Urinary bladder (tissue), 4 donors: ENCODE results near the gene ZNF638. TPM values are rescaled to one million over a fixed set of nuclear protein-coding genes. Genes with fewer than 3 reads are reported as not detected.

ENCODE experiments used
- DNase-seq: peaks from one replicate; pipeline ENCODE4 v3.0.0-alpha.2; 2015; ENCODE audit errors: extremely low spot score
- H3K27ac ChIP-seq: one replicate; pipeline ENCODE4 v1.5.1; 2013; ENCODE audit warnings: low read depth, mild to moderate bottlenecking, moderate library complexity
- H3K36me3 ChIP-seq: one replicate; pipeline ENCODE4 v1.6.1; 2013; ENCODE audit warnings: mild to moderate bottlenecking, moderate library complexity; ENCODE audit not compliant: insufficient read depth
- H3K4me1 ChIP-seq: one replicate; pipeline ENCODE4 v1.6.1; 2013; ENCODE audit warnings: mild to moderate bottlenecking, moderate library complexity; ENCODE audit not compliant: insufficient read depth
- H3K4me3 ChIP-seq: one replicate; pipeline ENCODE4 v1.5.1; 2013; ENCODE audit warnings: low read depth, low read length
- WGBS: extraction: QIAGEN DNeasy Blood & Tissue Kit; methylation state at CpG from one replicate; pipeline ENCODE4 v1.1.7; 2013; 5-methylcytosine and 5-hydroxymethylcytosine counted together
- polyA plus RNA-seq: library from polyadenylated mRNA; stranded (reverse); fragments of 200-250 nt; gene quantifications from one replicate; pipeline ENCODE4 v1.2.3, GENCODE V29; 2013
- small RNA-seq: library from RNA; depleted of rRNA; stranded (forward); fragments of <200 nt; gene quantifications from one replicate; pipeline ENCODE3, GENCODE V24; 2014
- total RNA-seq: library from RNA; depleted of rRNA; stranded (reverse); fragments of >200 nt; gene quantifications from one replicate; pipeline ENCODE4 v1.2.3, GENCODE V29; 2014
- donor health status: healthy with polysubstance abuse.
- donor health status: healthy.

The ZNF638 gene
- total and polyA plus RNA-seq, 2 donors = 69.3 to 492 TPM

DNA sequence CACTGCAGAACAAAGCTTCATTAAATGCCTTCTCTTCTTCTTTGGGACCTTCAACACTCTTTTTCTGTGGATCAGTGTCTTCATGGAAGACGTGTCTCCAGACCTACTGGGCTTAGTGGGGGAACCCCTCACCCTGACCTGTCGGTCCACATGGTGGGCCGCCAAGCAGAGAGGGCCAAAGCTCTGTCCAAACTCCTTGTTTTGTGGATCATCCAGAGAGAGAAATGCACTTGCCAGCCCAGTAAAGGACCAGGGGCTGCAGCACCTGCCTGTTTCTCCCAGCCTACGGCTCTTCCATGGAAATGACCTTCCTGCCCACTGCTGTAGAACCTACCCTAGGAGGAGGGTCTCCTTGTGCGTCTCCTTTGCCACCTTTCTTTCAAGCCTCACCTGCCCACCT, 147.7 kb downstream of the ZNF638 start:
- Histone ChIP-seq H3K4me3 (no peak overlapping the region), H3K27ac (no peak overlapping the region), H3K36me3 (no peaks in the 10 kb centered on the region), H3K4me1 (no peaks in the 10 kb centered on the region)
- WGBS = 95% methylated on average over 5 of the region's 5 CpGs
- no peak for DNase-seq

DNA sequence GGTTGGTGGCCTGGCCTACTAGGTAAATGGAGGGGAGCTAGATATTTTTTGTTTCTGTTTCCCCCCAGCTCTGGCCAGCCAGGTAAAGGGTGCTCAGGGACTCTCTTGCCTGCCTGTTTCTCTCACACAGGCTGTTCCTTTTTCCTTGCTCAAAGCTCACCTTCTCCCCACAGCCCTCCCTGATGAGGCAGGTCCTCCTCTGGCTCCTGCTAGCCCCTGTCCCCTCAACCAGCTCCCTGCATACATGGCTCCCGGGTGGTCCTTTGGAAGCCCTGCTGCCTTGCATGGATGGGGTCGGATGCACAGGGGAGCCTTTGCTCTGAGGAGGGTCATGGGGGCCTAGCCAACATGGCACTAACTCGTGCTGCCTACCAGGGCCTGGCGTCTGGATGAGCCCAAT, 149.5 kb downstream of the ZNF638 start:
- Histone ChIP-seq H3K4me3 (no peak overlapping the region), H3K36me3 (no peaks in the 10 kb centered on the region), H3K4me1 (no peaks in the 10 kb centered on the region), H3K27ac (no peak overlapping the region)
- 91% methylated on average over 4 of the region's 4 CpGs for WGBS
- no peak for DNase-seq

DNA sequence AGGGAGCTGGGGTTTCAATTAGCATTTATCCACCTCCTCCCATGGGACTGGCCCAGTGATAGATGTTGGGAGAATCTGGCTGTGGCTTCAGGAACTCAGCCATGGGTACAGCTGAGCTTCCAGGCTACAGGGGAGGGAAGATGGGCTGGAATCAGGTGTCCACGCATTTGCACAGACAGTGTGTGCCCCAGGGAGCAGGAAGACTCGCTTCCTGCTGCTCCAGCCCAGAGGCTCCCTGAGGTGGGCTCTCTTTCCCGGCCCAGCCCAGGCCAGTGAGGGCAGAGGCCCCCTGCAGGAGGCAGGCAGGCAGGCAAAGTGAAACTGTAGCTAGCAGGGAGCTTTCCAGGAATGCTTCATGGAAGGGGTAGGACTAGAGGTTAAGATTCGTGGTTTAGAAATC, 150.5 kb downstream of the ZNF638 start:
- H3K4me3 ChIP-seq = no peak overlapping the region
- no peak overlapping the region for H3K27ac ChIP-seq
- WGBS = 64% methylated on average over 4 of the region's 4 CpGs
- DNase-seq = no peak
- no peaks in the 10 kb centered on the region for H3K36me3 ChIP-seq
- H3K4me1 ChIP-seq = no peaks in the 10 kb centered on the region

DNA sequence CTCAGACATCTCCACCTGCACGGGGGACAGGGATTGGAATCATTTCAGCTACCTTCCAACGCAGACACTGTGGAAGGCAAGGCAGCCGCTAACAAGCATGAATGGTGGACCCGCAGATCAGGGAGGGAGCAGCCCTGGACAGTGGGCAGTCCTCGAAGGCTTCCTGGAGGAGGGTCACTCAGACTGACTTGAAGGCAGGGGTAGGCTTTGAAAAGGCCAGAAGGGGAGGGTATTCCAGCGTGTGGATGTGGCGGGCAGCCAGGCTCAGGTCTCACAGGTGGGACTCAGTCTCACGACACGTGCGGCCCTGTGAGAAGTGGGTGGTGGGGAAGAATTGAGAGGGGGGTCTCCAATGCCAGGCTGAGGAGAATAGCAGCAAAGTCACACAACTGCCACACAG, 151.7 kb downstream of the ZNF638 start:
- Histone ChIP-seq H3K27ac (no peak overlapping the region), H3K4me1 (no peaks in the 10 kb centered on the region), H3K36me3 (no peaks in the 10 kb centered on the region), H3K4me3 (no peak overlapping the region)
- WGBS = 96% methylated on average over 10 of the region's 10 CpGs
- DNase-seq = no peak

DNA sequence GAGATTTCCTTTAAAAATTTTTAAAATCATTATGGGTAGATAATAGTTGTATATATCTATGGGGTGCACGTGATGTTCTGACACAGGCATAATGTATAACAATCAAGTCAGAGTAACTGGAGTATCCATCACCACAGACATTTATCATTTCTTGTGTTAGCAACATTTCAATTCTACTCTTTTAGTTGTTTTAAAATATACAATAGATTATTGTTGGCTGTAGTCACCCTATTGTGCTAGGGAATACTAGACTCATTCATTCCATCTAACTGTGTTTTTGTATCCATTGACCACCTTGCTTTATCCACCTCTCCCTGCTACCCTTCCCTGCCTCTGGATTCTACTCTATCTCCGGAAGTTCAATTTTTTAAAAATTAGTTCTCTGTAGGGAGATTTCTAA, 152.8 kb downstream of the ZNF638 start:
- no peak overlapping the region for H3K4me3 ChIP-seq
- DNase-seq = no peak
- H3K36me3 ChIP-seq = no peaks in the 10 kb centered on the region
- no peaks in the 10 kb centered on the region for H3K4me1 ChIP-seq
- H3K27ac ChIP-seq = no peak overlapping the region
- WGBS = 92% methylated on average over 2 of the region's 2 CpGs

Small RNA genes within 50 kb of the gene (small RNA-seq; reads per million reads assigned to genes)
- not detected for gene RNU6-105P

Other genes with a start within 250 kb of the ZNF638 start
- 56.2 TPM for gene MCEE, start 201.6 kb upstream of the ZNF638 start, total RNA-seq
- 20.9 TPM for gene MCEE, start 201.6 kb upstream of the ZNF638 start, polyA plus RNA-seq
- gene MPHOSPH10, start 201.1 kb upstream of the ZNF638 start, total RNA-seq = 24.3 TPM
- gene MPHOSPH10, start 201.1 kb upstream of the ZNF638 start, polyA plus RNA-seq = 21.3 TPM
- gene PAIP2B, start 104.7 kb upstream of the ZNF638 start, total RNA-seq = 7.6 TPM
- gene PAIP2B, start 104.7 kb upstream of the ZNF638 start, polyA plus RNA-seq = 4.2 TPM
- gene DYSF, start 121.8 kb downstream of the ZNF638 start, total RNA-seq = 19.0 TPM
- gene DYSF, start 121.8 kb downstream of the ZNF638 start, polyA plus RNA-seq = 22.9 TPM